ENCODE data around the gene TSPAN5.
"Not testable (repeated sequence)": the region's sequence is repeated elsewhere in the genome, so short reads cannot be mapped to it uniquely, and the experiment has no call there.

Gene TSPAN5

GRCh38 chr4:98485816-98486345 lies 172.5 kb downstream of the TSPAN5 start:
- TF ChIP-seq CTCF (IDR thresholded peaks at IDR 0.05; ENCODE audit: insufficient read depth, low read depth, low read length, missing control alignments) = no peak
- DNase-seq (ENCODE audit: low read depth) = no peak
- H3K4me3 ChIP-seq (ENCODE audit: low read depth, low read length) = no peak overlapping the region

- H3K4me3 ChIP-seq (ENCODE audit: low read depth, low read length) = no peak overlapping the region
- no peak for DNase-seq (ENCODE audit: low read depth)
- TF ChIP-seq CTCF (IDR thresholded peaks at IDR 0.05; ENCODE audit: insufficient read depth, low read depth, low read length, missing control alignments) = no peak
Measured at GRCh38 chr4:98484031-98484430, 174.4 kb downstream of the TSPAN5 start.

- H3K4me3 ChIP-seq (ENCODE audit: low read depth, low read length) = no peak overlapping the region
- DNase-seq (ENCODE audit: low read depth) = peak; percentile 65
- no peak for TF ChIP-seq CTCF (IDR thresholded peaks at IDR 0.05; ENCODE audit: insufficient read depth, low read depth, low read length, missing control alignments)
Measured at GRCh38 chr4:98482847-98483806, 175.3 kb downstream of the TSPAN5 start.

- no peak for DNase-seq (ENCODE audit: low read depth)
- TF ChIP-seq CTCF (IDR thresholded peaks at IDR 0.05; ENCODE audit: insufficient read depth, low read depth, low read length, missing control alignments) = no peak
- H3K4me3 ChIP-seq (ENCODE audit: low read depth, low read length) = no peak overlapping the region
Measured at GRCh38 chr4:98482503-98482846, 175.9 kb downstream of the TSPAN5 start.

- TF ChIP-seq CTCF (IDR thresholded peaks at IDR 0.05; ENCODE audit: insufficient read depth, low read depth, low read length, missing control alignments) = no peak
Measured at GRCh38 chr4:98481167-98481566, 177.2 kb downstream of the TSPAN5 start.

GRCh38 chr4:98480535-98480934 lies 177.9 kb downstream of the TSPAN5 start:
- no peak for DNase-seq (ENCODE audit: low read depth)
- no peak overlapping the region for H3K4me3 ChIP-seq (ENCODE audit: low read depth, low read length)
- no peak for TF ChIP-seq CTCF (IDR thresholded peaks at IDR 0.05; ENCODE audit: insufficient read depth, low read depth, low read length, missing control alignments)

More at GRCh38 chr4:98481167-98481566, 177.2 kb downstream of the TSPAN5 start:
- DNase-seq (ENCODE audit: low read depth) = no peak
- H3K4me3 ChIP-seq (ENCODE audit: low read depth, low read length) = no peak overlapping the region

- not testable (repeated sequence) for DNase-seq (ENCODE audit: low read depth); H3K4me3 ChIP-seq (ENCODE audit: low read depth, low read length)
Measured at GRCh38 chr4:98479590-98479989, 178.8 kb downstream of the TSPAN5 start.

Data from GM12865 (cell line).